HG02938 (cell line): ENCODE data around the gene TBC1D2.

Source experiments
- ATAC-seq: cut with Tn5 transposase; IDR thresholded peaks from one replicate; pipeline ENCODE4 v1.9.1; 2021; ENCODE audit warnings: mild to moderate bottlenecking, moderate library complexity; ENCODE audit not compliant: unreplicated experiment

The TBC1D2 gene

GRCh38 chr9:98219364-98219716 is 36.1 kb downstream of the TBC1D2 start:
- no peak for ATAC-seq

GRCh38 chr9:98218562-98219363 is 36.7 kb downstream of the TBC1D2 start:
- ATAC-seq, result no peak

- no peak for ATAC-seq
Observed at GRCh38 chr9:98217255-98217654, 38.2 kb downstream of the TBC1D2 start.

GRCh38 chr9:98216391-98216790 is 39.1 kb downstream of the TBC1D2 start:
- ATAC-seq, result no peak

GRCh38 chr9:98215821-98216220 is 39.6 kb downstream of the TBC1D2 start:
- ATAC-seq, result no peak

GRCh38 chr9:98215271-98215670 is 40.2 kb downstream of the TBC1D2 start:
- no peak for ATAC-seq

- no peak for ATAC-seq
Observed at GRCh38 chr9:98214811-98215210, 40.6 kb downstream of the TBC1D2 start.

GRCh38 chr9:98211260-98211659 is 44.2 kb downstream of the TBC1D2 start:
- ATAC-seq, result no peak

- ATAC-seq, result no peak
Observed at GRCh38 chr9:98210435-98210834, 45.0 kb downstream of the TBC1D2 start.

- ATAC-seq, result no peak
Observed at GRCh38 chr9:98209530-98209929, 45.9 kb downstream of the TBC1D2 start.

GRCh38 chr9:98208635-98209034 is 46.8 kb downstream of the TBC1D2 start:
- no peak for ATAC-seq

- ATAC-seq, result no peak
Observed at GRCh38 chr9:98207606-98208005, 47.8 kb downstream of the TBC1D2 start.

GRCh38 chr9:98206754-98207153 is 48.7 kb downstream of the TBC1D2 start:
- no peak for ATAC-seq

- no peak for ATAC-seq
Observed at GRCh38 chr9:98204692-98205091, 50.8 kb downstream of the TBC1D2 start.

- no peak for ATAC-seq
Observed at GRCh38 chr9:98203153-98203552, 52.3 kb downstream of the TBC1D2 start.

GRCh38 chr9:98202252-98202651 is 53.2 kb downstream of the TBC1D2 start:
- no peak for ATAC-seq

GRCh38 chr9:98201749-98202148 is 53.7 kb downstream of the TBC1D2 start:
- no peak for ATAC-seq

GRCh38 chr9:98201102-98201501 is 54.3 kb downstream of the TBC1D2 start:
- no peak for ATAC-seq

GRCh38 chr9:98199388-98200033 is 55.9 kb downstream of the TBC1D2 start:
- no peak for ATAC-seq

- ATAC-seq, result no peak
Observed at GRCh38 chr9:98195671-98196070, 59.8 kb downstream of the TBC1D2 start.

GRCh38 chr9:98193336-98193944 is 62.0 kb downstream of the TBC1D2 start:
- ATAC-seq, result no peak
